H1 (cell line): Measurements from ENCODE around the gene HBM. TPM values are rescaled to one million over a fixed set of nuclear protein-coding genes. Genes with fewer than 3 reads are reported as not detected.

Experiments
- CTCF ChIA-PET: fragments of 300-600 bp; sonication (Branson Sonifier 250); formaldehyde crosslinking; loops from one replicate; lab custom pipeline; 2021; ENCODE audit not compliant: partially characterized antibody; lab: Charles Lee
- POLR2A ChIA-PET: fragments of 300-600 bp; sonication (Branson Sonifier 250); formaldehyde crosslinking; loops from one replicate; lab custom pipeline; 2021; ENCODE audit warnings: inconsistent platforms; ENCODE audit not compliant: partially characterized antibody; lab: Charles Lee
- DNase-seq, 2 experiments: peaks; one replicate each; pipeline versions ENCODE4 v3.0.0 to v3.0.0-alpha.2; 2010 to 2022; ENCODE audit warnings: low spot score in 2 of 2, low read depth in 1 of 2, mixed read lengths in 1 of 2
- FAIRE-seq: peaks from 2 replicates; lab custom pipeline; 2011; peaks lifted over from hg19 to GRCh38; lab: Jason Lieb, UNC
- H2AFZ ChIP-seq: 2 replicates; pipeline ENCODE4 v1.8.1; 2012; ENCODE audit warnings: low read length, inconsistent platforms
- H2AK5ac ChIP-seq: 2 replicates; pipeline ENCODE4 v1.6.1; 2013; ENCODE audit warnings: low read depth, low read length
- H2BK120ac ChIP-seq: replicated peaks from 2 replicates; pipeline ENCODE3; 2013; ENCODE audit warnings: low read depth, low read length, inconsistent platforms
- H2BK12ac ChIP-seq: 2 replicates; pipeline ENCODE4 v1.6.1; 2013; ENCODE audit warnings: low read depth, low read length
- H2BK15ac ChIP-seq: 2 replicates; pipeline ENCODE4 v1.6.1; 2013; ENCODE audit warnings: low read length
- H2BK20ac ChIP-seq: 2 replicates; pipeline ENCODE4 v1.6.1; 2013; ENCODE audit warnings: low read length
- H2BK5ac ChIP-seq: 2 replicates; pipeline ENCODE4 v1.6.1; 2013; ENCODE audit warnings: low read depth, low read length
- H3K14ac ChIP-seq: 2 replicates; pipeline ENCODE4 v1.6.1; 2013; ENCODE audit warnings: inconsistent platforms; ENCODE audit not compliant: insufficient read length
- H3K18ac ChIP-seq: 2 replicates; pipeline ENCODE4 v1.6.1; 2013; ENCODE audit warnings: low read length; ENCODE audit errors: extremely low read depth
- H3K23ac ChIP-seq: 2 replicates; pipeline ENCODE4 v1.6.1; 2013; ENCODE audit warnings: inconsistent platforms; ENCODE audit not compliant: insufficient read length
- H3K23me2 ChIP-seq: 2 replicates; pipeline ENCODE4 v1.6.1; 2013; ENCODE audit warnings: low read depth, low read length
- H3K27ac ChIP-seq: 2 replicates; pipeline ENCODE4 v1.6.1; 2011; ENCODE audit warnings: low read depth, low read length, inconsistent platforms
- H3K27me3 ChIP-seq, 4 experiments: replicated peaks in 1 of 4; 1 replicate in 1 of 4; 2 replicates in 3 of 4; pipeline versions ENCODE4 v1.6.1 to v1.8.1; 2011 to 2013; ENCODE audit warnings: low read length in 3 of 4, mild to moderate bottlenecking in 3 of 4, inconsistent platforms in 2 of 4, mixed read lengths in 2 of 4, moderate library complexity in 1 of 4; ENCODE audit not compliant: control insufficient read depth in 3 of 4, insufficient read depth in 3 of 4; ENCODE audit errors: extremely low read depth in 1 of 4
- H3K36me3 ChIP-seq, 4 experiments: 2 replicates each; pipeline versions ENCODE4 v1.6.1 to v1.8.1; 2011 to 2013; ENCODE audit warnings: mild to moderate bottlenecking in 4 of 4, low read length in 3 of 4, moderate library complexity in 2 of 4, control low read depth in 1 of 4, inconsistent platforms in 1 of 4; ENCODE audit not compliant: insufficient read depth in 4 of 4, control insufficient read depth in 2 of 4
- H3K4ac ChIP-seq: replicated peaks from 2 replicates; pipeline ENCODE3; 2013; ENCODE audit warnings: low read length, low read depth, mixed read lengths, inconsistent platforms; ENCODE audit not compliant: insufficient read length
- H3K4me1 ChIP-seq, 4 experiments: replicated peaks in 1 of 4; 1 replicate in 1 of 4; 2 replicates in 3 of 4; pipeline versions ENCODE4 v1.6.1 to v1.8.1; 2011 to 2013; ENCODE audit warnings: low read length in 3 of 4, inconsistent platforms in 2 of 4, mixed read lengths in 1 of 4; ENCODE audit not compliant: insufficient read depth in 4 of 4, control insufficient read depth in 3 of 4
- H3K4me2 ChIP-seq, 2 experiments: 2 replicates each; pipeline versions ENCODE4 v1.6.1 to v1.8.1; 2011 to 2013; ENCODE audit warnings: low read depth in 2 of 2, low read length in 2 of 2, control low read depth in 1 of 2, inconsistent platforms in 1 of 2, mild to moderate bottlenecking in 1 of 2; ENCODE audit not compliant: insufficient read depth in 1 of 2
- H3K4me3 ChIP-seq, 4 experiments: fragments of 200-600, 300-600 bp in 1 of 4; sonication (generic), shearing (Covaris generic), sonication (Bioruptor Twin) in 1 of 4; 2 replicates each; pipeline versions ENCODE4 v1.5.1 to v1.8.1; 2011 to 2016; ENCODE audit warnings: low read length in 4 of 4, low read depth in 3 of 4, control low read depth in 2 of 4, inconsistent platforms in 2 of 4, mild to moderate bottlenecking in 2 of 4, mixed read lengths in 1 of 4, moderate library complexity in 1 of 4; ENCODE audit not compliant: insufficient read depth in 2 of 4; ENCODE audit errors: extremely low read depth in 1 of 4
- H3K56ac ChIP-seq: replicated peaks from 2 replicates; pipeline ENCODE3; 2013; ENCODE audit warnings: low read depth, mild to moderate bottlenecking, mixed read lengths, low read length, inconsistent platforms; ENCODE audit not compliant: insufficient read length
- H3K79me1 ChIP-seq: 2 replicates; pipeline ENCODE4 v1.6.1; 2013; ENCODE audit warnings: low read depth, low read length, control low read depth
- H3K79me2 ChIP-seq, 2 experiments: 2 replicates each; pipeline versions ENCODE4 v1.6.1 to v1.8.1; 2012 to 2013; ENCODE audit warnings: low read length in 2 of 2, mild to moderate bottlenecking in 2 of 2, inconsistent platforms in 1 of 2; ENCODE audit not compliant: insufficient read depth in 2 of 2, control insufficient read depth in 1 of 2
- H3K9ac ChIP-seq, 4 experiments: replicated peaks in 1 of 4; 1 replicate in 1 of 4; 2 replicates in 3 of 4; pipeline versions ENCODE4 v1.6.1 to v1.8.1; 2011 to 2013; ENCODE audit warnings: low read depth in 3 of 4, low read length in 3 of 4, control low read depth in 2 of 4, mild to moderate bottlenecking in 2 of 4, moderate library complexity in 2 of 4, inconsistent platforms in 1 of 4; ENCODE audit errors: extremely low read depth in 1 of 4
- H3K9me3 ChIP-seq, 2 experiments: 2 replicates each; pipeline versions ENCODE4 v1.6.1 to v1.8.1; 2012 to 2013; ENCODE audit warnings: mild to moderate bottlenecking in 2 of 2, moderate library complexity in 2 of 2, control low read depth in 1 of 2, inconsistent platforms in 1 of 2, low read depth in 1 of 2, low read length in 1 of 2, mixed read lengths in 1 of 2; ENCODE audit not compliant: insufficient read depth in 2 of 2
- H4K20me1 ChIP-seq, 2 experiments: replicated peaks in 1 of 2; 2 replicates each; pipeline versions ENCODE3 to v1.8.1; 2011 to 2013; ENCODE audit warnings: inconsistent platforms in 2 of 2, low read length in 2 of 2, mild to moderate bottlenecking in 1 of 2; ENCODE audit not compliant: insufficient read depth in 2 of 2, control insufficient read depth in 1 of 2
- H4K5ac ChIP-seq: 2 replicates; pipeline ENCODE4 v1.6.1; 2013; ENCODE audit warnings: low read length, low read depth, mixed read lengths, inconsistent platforms; ENCODE audit not compliant: insufficient read length
- H4K8ac ChIP-seq: 2 replicates; pipeline ENCODE4 v1.8.0; 2013; ENCODE audit warnings: mild to moderate bottlenecking, moderate library complexity, low read length, inconsistent platforms; ENCODE audit not compliant: insufficient read depth; ENCODE audit errors: extremely low read depth
- H4K91ac ChIP-seq: replicated peaks from 2 replicates; pipeline ENCODE3; 2013; ENCODE audit warnings: low read length, mixed read lengths, inconsistent platforms; ENCODE audit not compliant: insufficient read length
- JUN ChIP-seq: IDR thresholded peaks from 2 replicates; pipeline ENCODE4 v1.6.1; 2011; ENCODE audit warnings: low read depth, mild to moderate bottlenecking, improper control_type of control experiment, low read length
- KDM4A ChIP-seq: IDR thresholded peaks from one replicate; pipeline ENCODE4 v1.7.1; 2012; ENCODE audit warnings: low read depth, mild to moderate bottlenecking, moderate library complexity, low read length, inconsistent platforms; ENCODE audit not compliant: severe bottlenecking
- MAX ChIP-seq: IDR thresholded peaks from 2 replicates; pipeline ENCODE4 v1.6.1; 2012; ENCODE audit warnings: inconsistent platforms
- PHF8 ChIP-seq: fragments of 200-600 bp; sonication (generic); conservative IDR thresholded peaks from 2 replicates; pipeline ENCODE4 v1.7.1; 2012; ENCODE audit warnings: low read depth, mild to moderate bottlenecking, inconsistent platforms, low read length, moderate library complexity
- TAF1 ChIP-seq: IDR thresholded peaks from 2 replicates; pipeline ENCODE4 v1.6.1; 2011; ENCODE audit warnings: mild to moderate bottlenecking, low read depth, low read length
- YY1 ChIP-seq: IDR thresholded peaks from 2 replicates; pipeline ENCODE4 v1.6.1; 2011; ENCODE audit warnings: low read depth, mild to moderate bottlenecking, low read length
- WGBS, 2 experiments: shearing (Covaris generic) in 1 of 2; methylation state at CpG; one replicate each; pipeline versions ENCODE4 v1.1.6 to v1.1.7; 2013 to 2015; ENCODE audit warnings: low lambda C conversion rate in 2 of 2, mixed read lengths in 2 of 2, inconsistent platforms in 1 of 2, low coverage in 1 of 2, missing lambda C conversion rate in 1 of 2; ENCODE audit not compliant: insufficient replicate concordance in 2 of 2, insufficient coverage in 1 of 2, insufficient read length in 1 of 2; ENCODE audit errors: extremely low coverage in 1 of 2, missing lambda C conversion rate in 1 of 2; 5-methylcytosine and 5-hydroxymethylcytosine counted together
- polyA plus RNA-seq, 7 experiments: library from polyadenylated mRNA; depleted of rRNA in 3 of 7; stranded (reverse) in 5 of 7; unstranded in 2 of 7; fragments of >200 nt in 5 of 7; fragments of 200-250 nt in 2 of 7; gene quantifications; 1 replicate in 5 of 7; 2 replicates in 1 of 7; 4 replicates in 1 of 7; pipeline versions ENCODE4 v1.2.1 to v1.2.3, GENCODE V29; 2011 to 2013; ENCODE audit warnings: missing spikeins in 2 of 7, mixed read lengths in 2 of 7
- total RNA-seq: library from RNA; stranded (reverse); fragmentation: NEBNext Ultra II Directional; extraction: Animal tissue kit (Norgen Biotek cat#: 25700); gene quantifications from 2 replicates; pipeline ENCODE4 v1.2.1, GENCODE V29; 2021

HBM gene
- total and polyA plus RNA-seq, 2 of the 8 experiments (the other 6 are each of a cell fraction or from before 2014, with no cell fraction given) = 0.88 TPM; not detected in 1

DNA sequence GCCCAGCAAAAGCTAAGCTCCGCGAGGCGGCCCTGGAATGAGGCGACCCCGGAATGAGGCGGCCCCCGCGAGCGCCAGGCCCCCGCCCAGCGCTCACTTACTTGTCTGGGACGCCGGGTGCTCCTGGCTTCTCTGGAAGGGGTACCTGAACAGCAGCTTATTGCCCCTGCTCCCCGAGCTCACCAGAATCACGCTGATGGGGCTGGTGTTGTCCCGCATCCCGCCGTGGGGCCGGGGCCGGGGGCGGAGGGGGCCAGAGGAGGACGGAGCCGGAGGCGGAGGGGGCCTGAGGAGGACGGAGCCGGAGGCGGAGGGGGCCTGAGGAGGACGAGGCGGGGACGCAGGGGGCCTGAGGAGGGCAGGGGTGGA lies 27.7 kb upstream of the HBM start:
- H4K5ac ChIP-seq = peak overlapping the region; percentile 28
- H3K79me2 ChIP-seq = peaks cover 0 to 20% of the 10 kb centered on the region in 2 experiments; a peak in 2 of 4 replicates
- no peak overlapping the region for H2AK5ac ChIP-seq
- WGBS, 2 experiments = 2% methylated on average over 20 of the region's 30 CpGs; no CpG with 5 or more reads in 1 of the 2 experiments
- no peaks in the 10 kb centered on the region for H3K27me3 ChIP-seq
- FAIRE-seq (no peak), DNase-seq (peak in 1 of 2 experiments; percentile 71)
- H3K36me3 ChIP-seq = no peaks in the 10 kb centered on the region
- H3K9ac ChIP-seq = peak overlapping the region in 3 of 4 experiments; percentile 54 to 70 (median 64); a peak in 6 of 7 replicates
- H2BK15ac ChIP-seq = no peak overlapping the region
- H3K9me3 ChIP-seq = no peaks in the 10 kb centered on the region
- H3K4me2 ChIP-seq = peak overlapping the region; percentile 59 to 67
- H2BK12ac ChIP-seq = no peak overlapping the region
- H3K27ac ChIP-seq = no peak overlapping the region
- H2AFZ ChIP-seq = no peak overlapping the region; the same call in 1 of the 2 replicates
- H3K79me1 ChIP-seq = peaks cover 2% of the 10 kb centered on the region
- no peak overlapping the region for H3K14ac ChIP-seq
- H3K4ac ChIP-seq = no peak overlapping the region
- no peak overlapping the region for H4K91ac ChIP-seq
- H3K23ac ChIP-seq = no peak overlapping the region
- peak overlapping the region; percentile 59 to 98 (median 72) for H3K4me3 ChIP-seq
- H2BK120ac ChIP-seq = no peak overlapping the region
- H3K56ac ChIP-seq = peak overlapping the region; percentile 30
- no peak overlapping the region for H3K18ac ChIP-seq
- no peaks in the 10 kb centered on the region; a peak in 2 of 7 replicates for H3K4me1 ChIP-seq
- POLR2A ChIA-PET = interaction anchor here (0.7 to 1.4 kb wide), 3 partner anchors 11 to 169 kb away, joined by 3 read pairs; no protein-coding TSS in a partner anchor
- H4K20me1 ChIP-seq = no peaks in the 10 kb centered on the region
- no peak overlapping the region for H2BK20ac ChIP-seq
- H2BK5ac ChIP-seq = no peak overlapping the region
- CTCF ChIA-PET = interaction anchor here (0.6 to 0.7 kb wide), 2 partner anchors 20 to 60 kb away, joined by 3 to 4 read pairs; partner anchors contain the start of gene MPG
- H4K8ac ChIP-seq = no peak overlapping the region; the same call in 1 of the 2 replicates
- no peaks in the 10 kb centered on the region for H3K23me2 ChIP-seq
- 0 out of 2 replicates have a peak, but pooled peaks have one; percentile 30 for TF ChIP-seq MAX
- TF ChIP-seq YY1 = no peak
- peak; percentile 58 for TF ChIP-seq KDM4A
- TF ChIP-seq PHF8 = no peak
- no peak for TF ChIP-seq JUN
- TF ChIP-seq TAF1 = 0 out of 2 replicates have a peak, but pooled peaks have one; percentile 30
